Keratinocyte (primary cell): ENCODE results near the gene EML1.

ENCODE experiments used
- CTCF ChIP-seq, 3 experiments: IDR thresholded peaks in 1 of 3; conservative IDR thresholded peaks in 1 of 3; optimal IDR thresholded peaks in 1 of 3; 2 replicates in 2 of 3; 3 replicates in 1 of 3; pipeline versions ENCODE3 to v1.5.1; 2011; ENCODE audit warnings: low read length in 3 of 3, mild to moderate bottlenecking in 3 of 3, moderate library complexity in 2 of 3, control low read depth in 1 of 3, inconsistent platforms in 1 of 3; ENCODE audit not compliant: insufficient read depth in 2 of 3; ENCODE audit errors: extremely low read depth in 1 of 3
- EZH2 ChIP-seq: IDR thresholded peaks from one replicate; pipeline ENCODE4 v1.6.1; 2012; ENCODE audit warnings: inconsistent platforms, mild to moderate bottlenecking, low read length, moderate library complexity

- no peak for TF ChIP-seq CTCF (optimal IDR thresholded peaks at IDR 0.05 in 1 of 3, IDR thresholded peaks at IDR 0.05 in 1 of 3, conservative IDR thresholded peaks at IDR 0.05 in 1 of 3; ENCODE audit: extremely low read depth in 1 of 3, insufficient read depth in 2 of 3, low read length in 3 of 3)
- no peak for TF ChIP-seq EZH2
Observed at GRCh38 chr14:99758121-99758821, 34.9 kb upstream of the EML1 start.
